Hepatocyte (in vitro differentiated cells): ENCODE results near the gene ZNF518A. TPM values are rescaled to one million over a fixed set of nuclear protein-coding genes. Genes with fewer than 3 reads are reported as not detected.

Experiments used
- DNase-seq: peaks from one replicate; pipeline ENCODE4 v3.0.0-alpha.2; 2016; ENCODE audit warnings: low spot score
- H2AFZ ChIP-seq: fragments of 200-600 bp; sonication (generic); 2 replicates; pipeline ENCODE4 v1.6.0; 2016; ENCODE audit warnings: antibody characterized with exemption, mild to moderate bottlenecking
- H3K27ac ChIP-seq: fragments of 200-600 bp; sonication (generic); 2 replicates; pipeline ENCODE4 v1.5.1; 2016; ENCODE audit warnings: mild to moderate bottlenecking
- H3K27me3 ChIP-seq: fragments of 200-600 bp; sonication (generic); 2 replicates; pipeline ENCODE4 v1.6.1; 2016
- H3K36me3 ChIP-seq: fragments of 200-600 bp; sonication (generic); replicated peaks from 2 replicates; pipeline ENCODE4 v1.5.1; 2016; ENCODE audit warnings: low read depth; ENCODE audit not compliant: insufficient read depth
- H3K4me1 ChIP-seq: fragments of 200-600 bp; sonication (generic); 2 replicates; pipeline ENCODE4 v1.5.1; 2016; ENCODE audit warnings: mild to moderate bottlenecking, moderate library complexity; ENCODE audit not compliant: insufficient read depth
- H3K4me2 ChIP-seq: fragments of 200-600 bp; sonication (generic); 2 replicates; pipeline ENCODE4 v1.6.0; 2016
- H3K4me3 ChIP-seq: fragments of 200-600 bp; sonication (generic); 2 replicates; pipeline ENCODE4 v1.5.1; 2016; ENCODE audit warnings: mild to moderate bottlenecking
- H3K79me2 ChIP-seq: fragments of 200-600 bp; sonication (generic); 2 replicates; pipeline ENCODE4 v1.6.0; 2017; ENCODE audit warnings: mild to moderate bottlenecking
- H3K9me2 ChIP-seq: fragments of 200-600 bp; sonication (generic); replicated peaks from 2 replicates; pipeline ENCODE4 v1.6.0; 2017; ENCODE audit warnings: mild to moderate bottlenecking; ENCODE audit not compliant: insufficient read depth
- H3K9me3 ChIP-seq: fragments of 200-600 bp; sonication (generic); 2 replicates; pipeline ENCODE4 v1.5.1; 2016; ENCODE audit warnings: low read depth, mild to moderate bottlenecking
- H4K20me1 ChIP-seq: fragments of 200-600 bp; sonication (generic); 2 replicates; pipeline ENCODE4 v1.6.0; 2016; ENCODE audit warnings: mild to moderate bottlenecking; ENCODE audit not compliant: insufficient read depth, poor library complexity, severe bottlenecking
- EZH2 ChIP-seq: fragments of 200-600 bp; sonication (generic); IDR thresholded peaks from 2 replicates; pipeline ENCODE4 v1.6.1; 2016; ENCODE audit warnings: antibody characterized with exemption, mild to moderate bottlenecking, borderline replicate concordance
- EZH2phosphoT487 ChIP-seq: fragments of 200-600 bp; sonication (generic); IDR thresholded peaks from one replicate; pipeline ENCODE4 v1.6.1; 2018; ENCODE audit warnings: antibody characterized with exemption, mild to moderate bottlenecking, low read depth, moderate library complexity; ENCODE audit not compliant: unreplicated experiment, severe bottlenecking
- WGBS: methylation state at CpG from one replicate; pipeline ENCODE4 v1.1.6; 2016; ENCODE audit warnings: low lambda C conversion rate; ENCODE audit errors: missing lambda C conversion rate; 5-methylcytosine and 5-hydroxymethylcytosine counted together
- polyA plus RNA-seq: library from polyadenylated mRNA; unstranded; fragments of >200 nt; fragmentation: Nextera tagmentation; extraction: Ambion mirVana; gene quantifications from 2 replicates; pipeline ENCODE4 v1.2.1, GENCODE V29; 2016
- total RNA-seq: library from RNA; depleted of rRNA; stranded (reverse); fragments of >200 nt; gene quantifications from 2 replicates; pipeline ENCODE4 v1.2.3, GENCODE V29; 2014
- TF ChIP-seq, protein P1 (sequence below): fragments of 200-600 bp; sonication (generic); IDR thresholded peaks from 2 replicates; pipeline ENCODE4 v1.5.1; 2016; ENCODE audit warnings: antibody characterized with exemption, mild to moderate bottlenecking; ENCODE audit not compliant: poor library complexity

Gene ZNF518A
- total and polyA plus RNA-seq, 2 experiments from 2014 or later = 16.2 to 26.0 TPM

DNA sequence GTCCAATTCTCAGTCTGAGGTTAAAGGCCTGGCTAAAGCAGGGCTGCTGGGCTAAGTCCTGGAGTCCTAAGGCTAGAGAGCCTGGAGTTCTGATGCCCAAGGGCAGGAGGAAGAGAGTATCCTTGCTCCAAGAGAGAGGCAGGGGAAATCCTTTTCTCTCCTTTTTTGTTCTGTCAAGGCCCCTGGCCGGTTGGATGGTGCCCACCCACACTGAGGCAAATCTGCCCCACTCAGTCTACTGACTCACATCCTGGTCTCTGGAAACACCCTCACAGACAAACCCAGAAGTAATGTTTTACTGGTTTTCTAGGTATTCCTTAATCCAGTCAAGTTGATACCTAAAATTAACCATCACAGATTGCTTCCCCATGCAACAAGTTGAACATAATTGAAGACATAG lies 23.0 kb downstream of the ZNF518A start:
- no peaks in the 10 kb centered on the region for H4K20me1 ChIP-seq
- H3K27me3 ChIP-seq = no peaks in the 10 kb centered on the region
- H3K36me3 ChIP-seq = peaks cover 16% of the 10 kb centered on the region
- no peak overlapping the region for H3K4me2 ChIP-seq
- WGBS = 88% methylated on average over 1 of the region's 1 CpG
- no peak overlapping the region for H3K27ac ChIP-seq
- H2AFZ ChIP-seq = no peak overlapping the region
- no peaks in the 10 kb centered on the region for H3K4me1 ChIP-seq
- no peak overlapping the region for H3K4me3 ChIP-seq
- no peak for TF ChIP-seq EZH2
- no peak for TF ChIP-seq EZH2phosphoT487
- TF ChIP-seq, protein P1, sequence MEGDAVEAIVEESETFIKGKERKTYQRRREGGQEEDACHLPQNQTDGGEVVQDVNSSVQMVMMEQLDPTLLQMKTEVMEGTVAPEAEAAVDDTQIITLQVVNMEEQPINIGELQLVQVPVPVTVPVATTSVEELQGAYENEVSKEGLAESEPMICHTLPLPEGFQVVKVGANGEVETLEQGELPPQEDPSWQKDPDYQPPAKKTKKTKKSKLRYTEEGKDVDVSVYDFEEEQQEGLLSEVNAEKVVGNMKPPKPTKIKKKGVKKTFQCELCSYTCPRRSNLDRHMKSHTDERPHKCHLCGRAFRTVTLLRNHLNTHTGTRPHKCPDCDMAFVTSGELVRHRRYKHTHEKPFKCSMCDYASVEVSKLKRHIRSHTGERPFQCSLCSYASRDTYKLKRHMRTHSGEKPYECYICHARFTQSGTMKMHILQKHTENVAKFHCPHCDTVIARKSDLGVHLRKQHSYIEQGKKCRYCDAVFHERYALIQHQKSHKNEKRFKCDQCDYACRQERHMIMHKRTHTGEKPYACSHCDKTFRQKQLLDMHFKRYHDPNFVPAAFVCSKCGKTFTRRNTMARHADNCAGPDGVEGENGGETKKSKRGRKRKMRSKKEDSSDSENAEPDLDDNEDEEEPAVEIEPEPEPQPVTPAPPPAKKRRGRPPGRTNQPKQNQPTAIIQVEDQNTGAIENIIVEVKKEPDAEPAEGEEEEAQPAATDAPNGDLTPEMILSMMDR = no peak
- H3K9me2 ChIP-seq = no peaks in the 10 kb centered on the region
- no peaks in the 10 kb centered on the region for H3K9me3 ChIP-seq
- H3K79me2 ChIP-seq = no peaks in the 10 kb centered on the region
- no peak for DNase-seq

DNA sequence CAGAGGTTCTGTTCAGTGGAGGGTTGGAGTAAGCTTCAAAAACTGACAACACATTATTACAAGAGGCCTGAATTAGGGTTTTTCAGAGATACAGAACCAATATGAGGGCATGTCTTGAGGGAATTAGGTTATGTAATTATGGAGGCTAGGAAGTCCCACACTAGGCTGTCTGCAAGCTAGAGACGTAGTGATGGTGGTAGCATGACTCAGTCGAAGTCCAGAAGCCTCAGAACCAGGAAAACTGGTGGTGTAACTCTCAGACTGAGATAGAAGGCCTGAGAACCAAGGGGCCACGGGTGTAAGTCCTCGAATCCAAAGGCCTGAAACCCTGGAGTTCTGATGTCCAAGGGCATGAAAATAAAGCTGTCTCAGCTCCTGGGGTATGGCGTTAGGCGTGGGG lies 35.6 kb downstream of the ZNF518A start:
- H3K36me3 ChIP-seq = no peaks in the 10 kb centered on the region
- no peaks in the 10 kb centered on the region for H3K4me1 ChIP-seq
- TF ChIP-seq, protein P1 = no peak
- TF ChIP-seq EZH2phosphoT487 (no peak), EZH2 (no peak)
- no peak overlapping the region for H2AFZ ChIP-seq
- H3K79me2 ChIP-seq = no peaks in the 10 kb centered on the region
- no peaks in the 10 kb centered on the region for H4K20me1 ChIP-seq
- H3K4me3 ChIP-seq = no peak overlapping the region
- H3K9me2 ChIP-seq = no peaks in the 10 kb centered on the region
- DNase-seq = no peak
- WGBS = 95% methylated on average over 6 of the region's 6 CpGs
- no peaks in the 10 kb centered on the region for H3K9me3 ChIP-seq
- no peak overlapping the region for H3K4me2 ChIP-seq
- H3K27me3 ChIP-seq = no peaks in the 10 kb centered on the region
- no peak overlapping the region for H3K27ac ChIP-seq

DNA sequence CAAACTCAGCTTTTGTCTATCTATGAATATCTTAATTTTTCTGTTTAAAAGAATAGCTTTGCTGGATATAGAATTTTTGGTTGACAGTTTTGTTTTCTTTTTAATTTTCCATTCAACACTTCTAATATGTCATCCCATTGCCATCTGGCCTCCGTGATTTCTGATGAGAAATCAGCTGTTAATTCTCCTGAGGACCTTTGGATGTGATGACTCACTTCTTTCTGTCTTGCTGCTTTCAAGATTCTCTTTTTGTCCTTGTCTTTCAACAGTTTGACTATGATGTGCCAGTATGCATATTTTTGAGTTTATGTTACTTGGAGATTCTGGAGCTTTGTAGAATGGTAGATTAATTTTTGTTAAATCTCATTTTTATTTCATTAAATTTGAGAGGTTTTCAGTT lies 38.4 kb downstream of the ZNF518A start:
- Histone ChIP-seq H3K9me2 (no peaks in the 10 kb centered on the region), H3K4me2 (no peak overlapping the region), H3K4me1 (no peaks in the 10 kb centered on the region), H4K20me1 (no peaks in the 10 kb centered on the region), H3K4me3 (no peak overlapping the region), H2AFZ (no peak overlapping the region), H3K27me3 (no peaks in the 10 kb centered on the region), H3K79me2 (no peaks in the 10 kb centered on the region), H3K27ac (no peak overlapping the region), H3K9me3 (no peaks in the 10 kb centered on the region), H3K36me3 (no peaks in the 10 kb centered on the region)
- DNase-seq = no peak
- 87% methylated on average over 1 of the region's 1 CpG for WGBS
- TF ChIP-seq EZH2phosphoT487 (no peak), EZH2 (no peak)
- TF ChIP-seq, protein P1 = no peak

DNA sequence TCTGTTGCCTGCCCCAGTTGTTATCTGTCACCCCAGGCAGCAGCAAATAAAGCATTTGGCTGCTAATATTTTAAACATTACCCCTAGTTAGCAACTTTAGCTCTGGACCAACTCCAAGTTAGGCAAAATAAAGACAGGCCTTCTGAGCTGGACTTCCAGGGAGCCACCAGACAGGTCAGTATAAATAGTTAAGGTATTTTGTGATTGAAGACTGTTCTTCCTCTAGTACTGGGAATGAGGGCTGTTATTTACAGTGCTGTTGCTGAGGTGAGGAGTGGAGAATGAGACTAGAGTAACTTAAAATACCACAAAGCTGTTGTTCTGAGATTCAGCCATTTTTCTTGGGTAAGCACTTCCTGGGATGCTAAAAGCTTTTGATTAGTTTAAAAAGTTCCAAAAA lies 40.1 kb downstream of the ZNF518A start:
- H3K9me3 ChIP-seq = no peaks in the 10 kb centered on the region
- H3K79me2 ChIP-seq = no peaks in the 10 kb centered on the region
- H4K20me1 ChIP-seq = no peaks in the 10 kb centered on the region
- no peak for DNase-seq
- no peaks in the 10 kb centered on the region for H3K9me2 ChIP-seq
- TF ChIP-seq, protein P1 = no peak
- H2AFZ ChIP-seq = no peak overlapping the region
- H3K4me2 ChIP-seq = no peak overlapping the region
- no peaks in the 10 kb centered on the region for H3K27me3 ChIP-seq
- H3K27ac ChIP-seq = no peak overlapping the region
- H3K36me3 ChIP-seq = no peaks in the 10 kb centered on the region
- no peaks in the 10 kb centered on the region for H3K4me1 ChIP-seq
- no peak overlapping the region for H3K4me3 ChIP-seq
